GM18511 (cell line): ENCODE data around the gene ABHD14A.
"Not testable (repeated sequence)": the region's sequence is repeated elsewhere in the genome, so short reads cannot be mapped to it uniquely, and the experiment has no call there.

Source experiments
- ATAC-seq: cut with Tn5 transposase; IDR thresholded peaks from one replicate; pipeline ENCODE4 v1.9.1; 2021; ENCODE audit warnings: mild to moderate bottlenecking, moderate library complexity; ENCODE audit not compliant: unreplicated experiment

ABHD14A gene

DNA sequence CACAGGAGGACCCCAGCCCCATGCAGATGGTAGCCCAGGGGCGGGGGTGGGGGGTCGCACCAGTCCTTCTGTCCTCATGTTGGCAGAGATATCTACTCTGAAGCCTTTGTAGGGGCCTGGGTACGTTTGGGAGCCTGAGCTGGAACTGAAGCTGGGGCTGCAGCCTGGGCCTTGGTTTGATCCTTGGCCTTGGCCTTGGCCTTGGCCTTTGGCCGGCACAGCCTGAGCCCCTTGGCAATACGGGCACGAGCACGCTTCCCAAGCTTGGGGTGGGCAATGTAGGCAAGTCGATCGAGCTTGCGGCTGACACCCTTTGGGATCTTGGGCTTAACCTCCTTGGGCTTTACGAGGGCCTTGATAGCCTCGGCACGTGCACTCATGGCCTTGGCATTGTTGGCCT, 18.8 kb downstream of the ABHD14A start:
- not testable (repeated sequence) for ATAC-seq

DNA sequence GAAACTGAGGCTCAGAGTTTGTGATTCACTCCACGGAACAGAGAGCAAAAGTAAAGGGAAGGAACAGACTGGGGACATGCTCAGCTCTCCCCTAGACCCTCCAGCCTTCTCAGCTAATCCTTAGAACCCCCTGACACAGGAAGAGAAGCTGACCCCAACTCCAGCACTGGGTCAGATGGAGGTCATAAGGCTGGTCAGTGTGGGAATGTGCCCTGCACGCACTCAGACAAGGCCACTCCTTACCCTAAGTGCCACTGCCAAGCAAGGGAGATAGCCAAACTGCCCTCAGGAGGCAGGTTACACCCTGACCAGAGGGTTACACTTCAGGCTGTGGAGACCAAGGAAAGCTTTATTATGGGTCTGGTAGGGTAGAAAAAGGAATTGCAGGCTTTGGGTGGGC, 19.7 kb downstream of the ABHD14A start:
- no peak for ATAC-seq

DNA sequence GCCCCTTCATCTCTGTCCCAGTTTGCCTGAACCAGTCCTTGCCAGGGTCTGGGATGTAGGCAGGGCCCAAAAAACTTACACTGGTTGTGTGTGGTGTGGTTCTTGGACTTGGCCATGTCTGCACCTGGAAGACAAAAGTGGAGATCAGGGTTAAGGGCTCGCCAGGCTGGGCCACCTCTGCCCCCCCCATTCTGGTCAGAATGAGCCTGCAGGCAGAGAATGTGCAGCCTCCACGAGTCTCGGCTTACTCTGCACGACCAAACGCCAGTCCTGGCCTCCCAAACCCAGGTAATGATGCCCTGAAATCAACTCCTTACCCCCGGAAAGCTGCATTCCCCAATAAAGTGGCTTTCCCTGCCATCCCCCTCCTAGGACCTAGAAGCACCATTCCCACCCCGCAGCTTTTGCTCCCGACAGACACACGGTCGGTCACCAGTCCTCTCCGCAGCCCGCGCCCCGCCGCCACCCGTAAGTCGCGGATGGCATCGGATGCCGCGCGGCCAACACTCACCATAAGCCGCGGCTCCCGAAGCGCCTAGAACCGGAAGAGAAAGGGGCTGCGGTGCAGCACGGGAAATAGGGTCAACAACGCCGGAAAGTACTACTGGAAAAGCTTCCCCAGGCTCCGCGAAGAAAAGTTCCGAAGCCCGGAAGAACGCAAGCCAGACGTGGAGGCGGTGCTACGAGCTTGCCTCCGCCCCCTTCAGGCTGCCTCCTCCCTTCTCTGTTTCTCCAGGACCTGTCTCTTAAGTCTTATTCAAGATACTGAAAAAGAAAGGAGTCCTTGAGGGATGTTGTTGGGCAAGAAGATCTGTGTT, 20.7 kb downstream of the ABHD14A start, which contains the start of gene RPL29:
Gene RPL29 (minus strand): TSS at position 550 of the 818 bp plus-strand sequence. CDS start 434 bp downstream, at position 116.
- peak; percentile 86 for ATAC-seq

DNA sequence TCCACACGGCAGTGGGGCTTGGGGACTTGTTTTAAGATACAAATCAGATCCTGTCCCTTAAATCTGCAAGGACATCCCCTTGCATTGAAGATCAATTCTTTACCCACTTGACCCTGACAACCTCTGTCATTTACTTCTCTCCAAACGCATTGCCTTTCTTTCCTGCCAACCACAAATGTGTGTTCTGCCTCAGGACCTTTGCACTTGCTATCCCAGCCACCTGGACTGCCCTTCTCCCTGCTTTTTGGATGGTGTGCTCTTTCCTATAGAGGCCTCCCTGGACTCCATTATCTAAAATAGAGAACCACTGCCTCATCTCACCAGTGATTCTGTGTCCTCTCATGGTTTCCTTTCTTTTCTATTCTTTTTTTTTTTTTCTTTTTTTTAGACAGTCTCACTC, 22.3 kb downstream of the ABHD14A start:
- ATAC-seq: no peak

DNA sequence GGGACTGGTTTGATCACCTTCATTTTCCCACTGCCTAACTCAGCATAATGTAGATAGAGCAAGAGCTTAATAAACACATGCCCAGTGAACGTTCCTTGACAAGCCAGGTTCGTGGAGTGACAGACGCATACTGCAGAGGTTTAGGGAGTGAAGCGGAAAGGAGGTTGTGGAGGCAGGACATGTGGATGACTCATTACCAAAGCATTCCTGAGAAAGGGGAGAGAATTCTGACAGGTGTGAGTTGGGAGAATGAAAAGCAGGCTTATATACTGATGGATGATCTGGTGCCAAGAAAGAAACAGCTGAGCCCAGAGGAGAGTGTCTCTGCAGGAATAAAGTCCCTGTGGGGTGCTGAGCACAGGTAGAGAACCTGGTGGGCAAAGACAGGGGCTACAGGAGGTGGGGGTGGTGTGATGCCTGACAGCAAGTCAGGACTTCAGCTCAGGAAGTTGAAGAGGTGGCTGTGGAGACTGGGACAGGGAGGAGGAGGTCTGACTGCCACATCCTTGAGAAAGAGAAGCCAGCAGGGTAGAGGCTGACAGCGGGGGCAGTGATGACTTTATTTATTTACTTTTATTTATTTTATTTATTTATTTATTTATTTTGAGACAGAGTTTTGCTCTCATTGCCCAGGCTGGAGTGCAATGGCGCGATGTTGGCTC, 23.2 kb downstream of the ABHD14A start:
- ATAC-seq: no peak

DNA sequence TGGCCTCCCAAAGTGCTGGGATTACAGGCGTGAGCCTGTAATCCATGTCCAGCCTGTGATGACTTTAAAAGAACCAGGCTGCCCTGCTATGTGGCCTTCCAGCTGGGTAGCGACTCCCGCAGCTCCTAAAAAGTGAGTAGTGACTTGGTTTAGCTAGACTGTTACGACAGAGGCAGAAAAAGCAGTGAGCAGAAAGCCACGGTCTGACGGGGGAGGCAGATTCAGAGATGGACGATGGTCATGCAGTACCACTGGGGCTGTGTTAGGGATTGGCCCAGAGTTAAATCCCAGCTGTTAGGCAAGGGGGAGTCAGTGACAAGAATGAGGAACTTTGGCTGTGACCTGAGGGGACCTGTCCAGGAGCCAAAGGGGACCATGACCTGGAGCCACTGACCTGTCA, 23.9 kb downstream of the ABHD14A start:
- no peak for ATAC-seq

DNA sequence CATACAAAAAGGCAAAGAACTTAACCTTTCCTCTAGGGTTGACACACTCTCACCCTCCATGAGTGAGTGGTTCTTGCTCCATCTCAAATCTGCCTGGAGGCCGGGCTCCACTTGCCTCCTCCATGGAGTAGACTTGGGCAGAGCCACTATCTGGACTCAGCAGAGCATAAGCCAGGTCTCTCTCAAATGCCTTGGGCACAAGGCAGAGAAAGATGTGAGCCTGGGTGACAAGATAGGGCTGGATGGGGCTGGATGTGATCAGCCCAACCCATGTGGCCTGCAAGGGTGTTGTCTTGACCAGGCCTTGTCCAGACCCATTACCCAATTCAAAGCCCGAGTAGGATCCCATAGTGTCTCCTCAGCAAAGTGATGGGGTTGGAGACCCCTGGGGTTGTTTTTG, 25.0 kb downstream of the ABHD14A start:
- no peak for ATAC-seq

DNA sequence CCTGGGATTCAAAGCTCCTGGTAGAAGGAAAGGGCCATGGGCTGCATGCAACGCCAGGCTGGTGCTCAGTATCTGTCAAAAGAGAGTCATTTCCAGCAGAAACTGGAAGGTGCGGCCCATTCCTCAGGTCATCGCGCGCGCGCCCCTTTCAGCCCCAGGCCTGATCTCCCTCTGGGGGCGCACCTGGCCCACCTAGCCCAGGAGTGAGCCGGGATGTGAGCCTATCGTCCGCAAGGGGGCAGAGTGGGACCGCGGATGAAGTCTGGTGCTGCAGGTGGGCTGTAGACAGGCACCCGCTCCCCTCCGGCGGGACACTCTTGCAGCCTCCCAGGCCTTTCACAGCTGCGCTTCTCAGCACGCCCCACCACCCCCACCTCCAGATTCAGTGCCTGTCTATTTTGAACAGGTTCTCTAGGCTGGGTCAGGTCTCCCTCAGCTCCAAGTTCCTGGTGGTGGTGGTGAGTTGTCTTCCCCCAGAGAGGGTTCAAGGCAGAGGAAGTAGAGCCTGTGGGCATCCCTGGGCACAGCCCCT, 26.6 kb downstream of the ABHD14A start:
- peak; percentile 88 for ATAC-seq

DNA sequence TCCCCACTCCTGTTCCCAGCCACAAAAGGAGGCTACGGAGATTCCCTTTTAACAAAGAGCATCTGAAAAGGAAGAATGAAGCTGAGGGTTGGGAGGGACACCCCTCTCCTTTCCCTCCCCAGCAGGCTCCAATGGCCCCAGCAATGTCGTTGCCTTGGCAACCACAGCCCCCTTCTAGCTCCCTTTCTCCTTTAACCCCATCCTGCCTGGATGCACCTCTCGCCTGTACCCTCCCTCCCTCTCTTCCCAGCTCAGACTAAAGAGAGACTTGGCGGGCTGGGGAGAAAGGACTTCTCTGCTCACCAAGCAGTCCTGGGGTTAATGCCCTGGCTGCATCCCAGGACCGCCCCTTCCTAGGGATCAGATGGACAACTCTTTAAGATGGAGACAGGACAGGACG, 27.9 kb downstream of the ABHD14A start:
- ATAC-seq: no peak

DNA sequence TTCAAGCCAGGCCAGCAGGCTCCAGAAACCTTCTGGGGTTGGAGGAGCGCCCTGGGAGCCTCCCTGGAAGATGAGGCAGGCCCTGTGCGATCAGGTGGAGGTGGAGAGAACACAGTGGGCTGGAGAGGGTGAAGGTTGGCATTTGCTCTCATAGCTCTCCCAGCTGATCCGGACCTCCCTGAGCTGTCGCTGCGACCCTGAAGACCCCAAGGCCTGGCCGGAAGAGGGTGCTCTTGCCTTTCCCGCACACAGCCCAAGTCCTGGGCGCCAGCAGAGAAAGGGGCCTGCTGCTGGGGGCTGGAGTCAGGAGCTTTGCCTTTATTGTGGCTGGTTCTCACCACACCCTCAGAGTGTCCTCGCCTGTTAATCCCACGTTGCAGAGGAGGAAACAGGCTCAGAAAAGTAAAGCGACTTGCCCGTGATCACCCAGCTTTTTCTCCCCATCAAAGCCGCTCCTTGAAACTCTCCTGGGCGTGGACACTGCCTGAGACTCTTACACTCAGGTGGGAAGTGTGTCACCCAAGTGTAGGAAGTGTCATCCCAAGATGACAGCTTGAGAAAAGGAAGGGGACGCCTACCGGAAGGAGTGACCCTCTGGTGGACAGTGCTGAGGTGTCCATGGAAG, 29.4 kb downstream of the ABHD14A start:
- no peak for ATAC-seq

DNA sequence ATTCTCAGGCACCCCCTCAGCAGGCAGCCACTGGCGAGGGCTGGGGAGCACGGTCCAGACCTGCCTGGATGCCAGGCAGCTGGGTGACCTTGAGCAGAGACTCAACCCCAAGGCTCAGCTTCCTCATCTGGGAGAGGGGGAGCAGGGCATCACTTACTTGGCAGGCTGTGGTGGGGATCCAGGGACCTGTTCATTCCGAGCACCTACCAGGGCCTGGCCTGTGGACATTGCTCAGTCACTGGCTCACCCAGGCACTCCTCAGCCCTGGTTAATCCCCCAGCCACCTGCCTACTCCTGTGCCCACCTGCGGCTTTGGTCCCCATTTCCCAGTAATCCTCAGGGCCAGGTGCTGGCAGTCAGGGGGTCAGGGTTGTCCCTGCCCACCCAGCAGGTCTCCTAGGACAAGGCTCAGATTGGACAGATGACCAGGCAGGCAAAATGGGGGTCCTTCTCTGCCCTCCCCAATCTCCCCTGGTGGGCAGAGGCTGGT, 30.1 kb downstream of the ABHD14A start:
- no peak for ATAC-seq

DNA sequence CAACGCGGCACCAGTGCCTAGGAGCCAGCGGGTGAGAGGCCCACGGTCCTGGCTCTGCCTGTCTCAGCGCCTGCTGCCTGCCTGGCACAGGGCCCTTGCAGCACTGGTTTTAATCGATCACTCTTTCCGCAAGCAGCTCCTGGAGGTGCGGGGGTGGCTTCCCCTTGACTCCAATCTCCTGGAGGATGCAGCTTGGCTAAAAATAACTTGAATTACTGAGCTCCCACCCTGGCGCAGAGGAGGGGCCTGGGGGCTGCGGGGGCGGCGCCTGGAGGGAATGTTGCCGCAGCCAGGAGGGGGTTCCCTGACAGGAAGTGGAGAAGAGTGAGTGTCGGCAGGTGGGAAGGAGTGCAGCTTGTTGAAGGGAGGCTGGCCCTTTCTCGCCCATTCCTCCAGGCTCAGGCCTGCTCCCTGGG, 30.7 kb downstream of the ABHD14A start:
- ATAC-seq: no peak

DNA sequence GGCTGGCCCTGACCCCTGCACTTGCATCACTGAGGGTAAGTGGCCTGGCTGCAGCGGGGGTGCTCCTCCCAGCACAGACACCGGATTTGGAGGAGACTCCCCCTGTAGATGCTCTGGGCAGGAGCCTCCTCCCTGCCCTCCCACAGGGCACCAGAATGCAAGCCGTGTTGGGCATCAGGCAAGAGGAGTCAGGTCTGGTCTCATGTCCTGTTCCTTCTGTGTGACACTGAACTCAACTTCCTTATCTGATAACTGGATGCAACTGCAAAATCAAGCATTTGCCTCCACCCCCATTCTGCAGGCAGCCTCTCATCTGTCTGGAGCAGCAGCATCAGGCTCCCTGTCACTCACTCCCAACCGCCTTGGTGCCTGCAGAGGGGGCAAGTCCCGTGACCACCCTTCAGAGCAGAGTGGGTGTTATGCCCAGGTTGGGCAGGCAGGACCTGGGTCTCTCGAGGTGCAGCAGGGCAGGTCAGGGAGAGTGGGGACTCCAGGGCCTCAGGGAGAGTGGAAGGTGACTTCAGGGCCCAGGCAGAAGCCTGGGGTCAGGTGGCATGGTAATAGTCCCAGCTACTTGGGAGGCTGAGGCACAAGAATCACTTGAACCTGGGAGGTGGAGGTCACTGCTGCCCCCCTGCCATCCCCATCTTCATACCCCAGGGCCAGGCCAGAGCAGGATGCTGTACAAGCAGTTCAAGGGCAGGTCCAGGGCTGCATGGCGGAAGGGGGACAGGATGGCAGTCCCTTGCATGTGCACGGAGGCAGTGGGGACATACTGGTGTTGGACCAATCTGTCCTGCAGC, 31.4 kb downstream of the ABHD14A start:
- ATAC-seq: no peak

DNA sequence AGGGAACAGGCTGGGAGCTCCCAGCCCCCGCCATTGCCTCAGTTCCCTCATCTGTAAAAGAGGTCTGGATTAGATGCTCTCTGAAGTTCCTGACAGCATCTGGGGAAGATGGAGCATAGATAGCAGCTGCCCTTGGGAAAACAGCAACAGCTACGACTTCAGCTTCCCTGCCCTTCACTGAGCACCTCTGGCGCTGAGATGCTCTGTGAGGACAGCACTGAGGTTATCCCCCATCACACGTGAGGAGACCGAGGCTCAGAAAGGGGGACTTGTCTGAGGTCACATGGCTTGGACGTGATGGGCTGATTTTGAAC, 31.9 kb downstream of the ABHD14A start:
- ATAC-seq: no peak

DNA sequence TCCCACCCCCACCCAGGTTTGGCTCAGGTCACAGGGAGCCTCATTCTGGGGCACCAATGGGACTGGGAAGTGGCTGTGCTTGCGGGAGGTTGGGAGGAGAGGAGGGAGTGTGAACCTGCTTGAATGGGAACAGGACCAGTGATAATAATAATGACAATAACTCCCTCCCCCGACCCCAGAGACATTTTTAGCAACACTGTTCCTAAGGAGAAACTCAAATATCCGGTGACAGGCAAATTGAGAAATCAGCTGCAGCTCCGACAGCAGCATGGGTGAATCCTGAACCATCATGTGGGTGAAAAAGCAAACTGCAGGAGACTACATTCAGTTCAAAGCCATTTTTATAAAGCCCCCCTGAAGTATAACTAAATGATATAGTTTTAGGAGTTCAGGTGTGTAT, 32.4 kb downstream of the ABHD14A start:
- ATAC-seq: no peak

DNA sequence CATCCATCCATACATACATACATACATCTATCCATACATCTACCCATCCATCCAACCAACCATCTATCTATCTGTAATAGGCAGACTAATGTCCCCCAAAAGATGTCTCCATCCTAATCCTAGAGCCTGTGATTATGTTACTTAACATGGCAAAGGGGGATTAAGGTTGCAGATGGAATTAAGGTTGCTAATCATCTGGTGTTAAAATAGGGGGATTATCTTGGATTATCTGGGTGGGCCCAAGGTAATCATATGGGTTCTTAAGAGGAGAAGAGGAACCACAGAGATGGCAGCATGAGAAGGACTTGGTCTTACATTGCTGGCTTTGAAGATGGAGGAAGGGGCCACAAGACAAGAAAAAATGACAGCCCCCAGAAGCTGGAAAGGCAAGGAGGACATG, 35.6 kb downstream of the ABHD14A start:
- ATAC-seq: no peak

DNA sequence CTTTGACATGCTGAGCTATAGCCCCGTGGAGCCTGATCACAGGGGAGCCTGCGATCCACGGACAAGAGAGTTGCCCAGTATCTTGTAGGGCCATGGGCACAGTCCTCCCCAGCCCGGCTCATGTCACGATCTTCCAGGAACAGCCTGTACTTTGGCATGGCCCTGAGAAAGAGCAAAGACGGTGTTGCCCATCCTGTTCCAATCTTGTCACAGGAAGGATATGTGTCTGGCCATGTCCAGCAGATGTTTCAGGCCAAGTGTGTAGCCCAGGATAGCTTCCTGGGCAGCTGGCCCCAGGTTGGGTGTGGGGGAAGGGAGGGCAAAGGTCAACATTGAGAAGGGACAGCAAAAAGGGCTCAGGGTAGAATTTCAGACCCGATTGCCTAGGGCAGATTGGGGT, 37.8 kb downstream of the ABHD14A start:
- ATAC-seq: no peak

DNA sequence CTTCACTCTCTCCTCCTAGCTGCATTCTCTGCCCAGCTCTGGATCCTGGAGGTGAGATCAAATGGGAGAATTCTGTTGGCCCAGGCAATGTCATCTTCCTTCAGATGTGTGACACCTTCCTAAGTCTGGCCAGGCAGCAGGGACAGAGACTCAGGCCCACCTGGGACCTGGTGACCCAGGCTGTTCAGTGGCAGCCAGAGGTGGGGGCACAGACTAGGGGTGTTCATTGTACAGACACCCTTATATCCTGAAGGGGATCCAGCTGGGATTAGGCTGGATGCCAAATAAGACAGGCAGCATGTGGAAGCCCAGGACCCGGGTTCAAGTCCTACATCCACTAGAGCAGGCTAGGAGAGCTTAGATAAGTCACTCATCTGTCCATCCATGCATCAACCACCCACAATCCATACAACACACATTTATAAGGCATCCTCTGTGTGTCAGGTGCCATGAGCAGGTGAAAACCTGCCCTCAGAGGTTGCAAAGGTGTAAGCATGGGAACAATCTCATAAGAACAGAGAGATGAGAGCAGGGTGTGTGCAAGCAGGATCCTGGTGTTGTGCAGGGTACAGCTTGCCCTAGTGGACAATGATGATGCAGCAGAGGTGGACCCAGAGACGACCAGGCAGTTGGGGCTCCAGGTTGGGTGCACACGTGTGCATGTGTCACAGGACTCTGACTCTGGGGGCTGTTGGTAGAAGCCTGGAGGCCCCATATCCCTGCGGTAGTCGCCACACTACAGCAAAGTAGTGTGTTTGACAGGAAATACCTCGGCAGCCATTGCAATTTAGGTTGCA, 39.1 kb downstream of the ABHD14A start:
- no peak for ATAC-seq

DNA sequence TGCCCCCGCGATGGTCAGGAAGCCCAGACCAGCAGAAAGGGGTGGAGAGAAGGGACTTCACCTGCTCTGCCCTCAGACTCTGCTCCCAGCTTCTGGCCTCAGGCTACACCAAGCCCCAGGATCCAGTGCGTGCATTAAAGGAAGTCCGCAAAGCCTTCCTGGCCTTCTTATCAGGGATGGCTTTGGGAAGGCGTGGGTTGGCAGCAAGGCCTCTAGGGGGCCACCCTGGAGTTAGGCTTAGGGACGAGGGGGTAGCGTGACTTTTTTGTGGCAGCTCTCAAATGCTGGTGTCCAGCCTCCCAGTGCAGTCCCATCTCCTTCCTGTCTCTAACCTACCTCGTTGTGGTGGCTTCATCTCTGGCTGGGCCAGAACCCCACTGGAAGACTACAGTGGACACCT, 39.7 kb downstream of the ABHD14A start:
- ATAC-seq: no peak
